Measurements from ENCODE around the gene TBXT.

The TBXT gene

GRCh38 chr6:166112580-166112979, 55.1 kb downstream of the TBXT start:
- DNase-seq: no peak

GRCh38 chr6:166109608-166110007, 58.0 kb downstream of the TBXT start:
- DNase-seq: no peak

Data from right kidney (tissue), 1 donor.